Spleen (tissue), 7 donors: ENCODE results near the gene GRB10.

Source experiments
- POLR2A ChIP-seq, 3 donors: fragments of 450-650 bp; IDR thresholded peaks; one replicate each; pipeline ENCODE4 v1.5.1; 2017; ENCODE audit warnings: antibody characterized with exemption in 3 of 3, mild to moderate bottlenecking in 1 of 3
- TF ChIP-seq, protein P1 (sequence below), 11 experiments: fragments of 200-600 bp in 7 of 11; fragments of 450-650 bp in 4 of 11; sonication (generic) in 4 of 11; IDR thresholded peaks in 8 of 11; conservative IDR thresholded peaks in 3 of 11; 1 replicate in 7 of 11; 2 replicates in 4 of 11; pipeline versions ENCODE4 v1.4.0 to v1.8.0; 2016 to 2021; ENCODE audit warnings: antibody characterized with exemption in 11 of 11, inconsistent platforms in 4 of 11, mild to moderate bottlenecking in 1 of 11
- donor health status: DM: no; HTN: no; CAD: no; lungs with moderate emphysema.
- donor health status: DM: no; HTN: no; CAD: no.
- donor health status: DM: no; HTN: no; CAD: no.

DNA sequence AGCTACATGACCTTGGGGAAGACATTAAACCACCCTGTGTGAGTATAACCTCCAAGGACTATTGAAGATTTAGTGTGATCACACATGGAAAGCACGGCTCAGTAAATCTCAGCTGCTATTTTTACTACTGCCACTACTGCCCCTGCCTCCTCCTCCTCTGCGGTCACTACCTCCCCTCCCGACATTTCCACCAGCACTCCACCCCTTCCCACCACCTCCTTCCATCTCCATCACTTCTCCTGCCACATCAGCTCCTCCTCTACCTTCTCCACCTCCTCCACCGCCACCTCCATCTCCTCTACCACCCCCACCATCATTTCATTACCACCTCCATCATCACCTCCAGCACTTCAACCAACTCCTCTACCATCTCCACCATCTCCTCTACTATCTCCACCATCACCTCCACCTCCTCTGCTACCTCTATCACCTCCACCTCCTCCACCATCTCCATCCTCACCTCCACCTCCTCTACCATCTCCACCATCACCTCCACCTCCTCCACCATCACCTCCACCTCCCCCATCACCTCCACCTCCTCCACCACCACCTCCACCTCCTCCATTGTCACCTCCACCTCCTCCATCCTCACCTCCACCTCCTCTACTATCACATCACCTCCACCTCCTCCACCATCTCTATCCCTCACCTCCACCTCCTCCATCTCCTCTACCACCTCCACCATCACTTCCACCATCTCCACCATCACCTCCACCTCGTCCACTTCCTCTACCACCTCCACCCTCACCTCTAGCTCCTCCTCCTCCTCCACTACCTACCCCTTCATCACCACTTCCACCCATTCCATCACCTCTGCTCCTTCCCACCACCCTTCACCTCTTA lies 69.4 kb downstream of the GRB10 start:
- TF ChIP-seq, protein P1, sequence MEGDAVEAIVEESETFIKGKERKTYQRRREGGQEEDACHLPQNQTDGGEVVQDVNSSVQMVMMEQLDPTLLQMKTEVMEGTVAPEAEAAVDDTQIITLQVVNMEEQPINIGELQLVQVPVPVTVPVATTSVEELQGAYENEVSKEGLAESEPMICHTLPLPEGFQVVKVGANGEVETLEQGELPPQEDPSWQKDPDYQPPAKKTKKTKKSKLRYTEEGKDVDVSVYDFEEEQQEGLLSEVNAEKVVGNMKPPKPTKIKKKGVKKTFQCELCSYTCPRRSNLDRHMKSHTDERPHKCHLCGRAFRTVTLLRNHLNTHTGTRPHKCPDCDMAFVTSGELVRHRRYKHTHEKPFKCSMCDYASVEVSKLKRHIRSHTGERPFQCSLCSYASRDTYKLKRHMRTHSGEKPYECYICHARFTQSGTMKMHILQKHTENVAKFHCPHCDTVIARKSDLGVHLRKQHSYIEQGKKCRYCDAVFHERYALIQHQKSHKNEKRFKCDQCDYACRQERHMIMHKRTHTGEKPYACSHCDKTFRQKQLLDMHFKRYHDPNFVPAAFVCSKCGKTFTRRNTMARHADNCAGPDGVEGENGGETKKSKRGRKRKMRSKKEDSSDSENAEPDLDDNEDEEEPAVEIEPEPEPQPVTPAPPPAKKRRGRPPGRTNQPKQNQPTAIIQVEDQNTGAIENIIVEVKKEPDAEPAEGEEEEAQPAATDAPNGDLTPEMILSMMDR (IDR thresholded peaks at IDR 0.05 in 8 of 11, conservative IDR thresholded peaks at IDR 0.05 in 3 of 11): no peak
- no peak for TF ChIP-seq POLR2A (IDR thresholded peaks at IDR 0.05)
